HepG2 (cell line): Measurements from ENCODE around the gene HEXD. TPM values are rescaled to one million over a fixed set of nuclear protein-coding genes. Genes with fewer than 3 reads are reported as not detected.

ENCODE experiments used
- BCL6 ChIP-seq: IDR thresholded peaks from 2 replicates; pipeline ENCODE4 v1.6.1; 2016; ENCODE audit warnings: missing genetic modification reagents, missing compliant biosample characterization
- CBX2 ChIP-seq, 2 experiments: fragments of 200-600 bp in 1 of 2; sonication (generic); formaldehyde crosslinking in 1 of 2; IDR thresholded peaks; 2 replicates each; pipeline versions ENCODE4 v1.7.0 to v1.8.1; 2018 to 2022; ENCODE audit warnings: low read depth in 2 of 2, low read length in 1 of 2, mild to moderate bottlenecking in 1 of 2, missing genetic modification reagents in 1 of 2
- ELK4 ChIP-seq: sonication (generic); formaldehyde crosslinking; IDR thresholded peaks from 2 replicates; pipeline ENCODE4 v1.9.0; 2021; ENCODE audit warnings: missing genetic modification reagents, borderline replicate concordance
- HDAC2 ChIP-seq: sonication (generic); formaldehyde crosslinking; IDR thresholded peaks from 2 replicates; pipeline ENCODE4 v1.4.0; 2020; ENCODE audit warnings: missing genetic modification reagents
- HNF4G ChIP-seq, 2 experiments: sonication (generic) in 1 of 2; formaldehyde crosslinking in 1 of 2; IDR thresholded peaks; 2 replicates each; pipeline versions ENCODE4 v1.4.0 to v1.6.1; 2011 to 2020; ENCODE audit warnings: borderline replicate concordance in 2 of 2, low read depth in 2 of 2, mild to moderate bottlenecking in 2 of 2, low read length in 1 of 2, missing genetic modification reagents in 1 of 2, moderate library complexity in 1 of 2
- HNRNPUL1 ChIP-seq: fragments of 200-400 bp; formaldehyde crosslinking; IDR thresholded peaks from 2 replicates; pipeline ENCODE4 v1.6.1; 2017; ENCODE audit warnings: low read depth, mild to moderate bottlenecking, low read length, moderate library complexity
- PCBP2 ChIP-seq: fragments of 200-400 bp; formaldehyde crosslinking; optimal IDR thresholded peaks from 2 replicates; pipeline ENCODE3; 2018; ENCODE audit warnings: low read length, low read depth; ENCODE audit not compliant: poor library complexity, severe bottlenecking
- PPARG ChIP-seq: conservative IDR thresholded peaks from 2 replicates; pipeline ENCODE4 v1.6.1; 2016; ENCODE audit warnings: missing biosample characterization, missing genetic modification reagents
- SSRP1 ChIP-seq: IDR thresholded peaks from 2 replicates; pipeline ENCODE4 v1.6.1; 2016; ENCODE audit warnings: control low read depth
- STAG1 ChIP-seq: sonication (generic); formaldehyde crosslinking; IDR thresholded peaks from 2 replicates; pipeline ENCODE4 v1.4.0; 2020; ENCODE audit warnings: missing genetic modification reagents
- TCF7 ChIP-seq: sonication (generic); IDR thresholded peaks from 2 replicates; pipeline ENCODE4 v1.6.1; 2016; ENCODE audit warnings: antibody characterized with exemption, low read depth
- TSC22D2 ChIP-seq: sonication (generic); formaldehyde crosslinking; IDR thresholded peaks from 2 replicates; pipeline ENCODE4 v1.5.1; 2020; ENCODE audit warnings: missing genetic modification reagents, mild to moderate bottlenecking, borderline replicate concordance
- WIZ ChIP-seq: sonication (generic); formaldehyde crosslinking; IDR thresholded peaks from 2 replicates; pipeline ENCODE4 v1.5.1; 2020; ENCODE audit warnings: mild to moderate bottlenecking, missing genetic modification reagents
- ZFP36L2 ChIP-seq: sonication (generic); formaldehyde crosslinking; IDR thresholded peaks from 2 replicates; pipeline ENCODE4 v1.4.0; 2020; ENCODE audit warnings: missing genetic modification reagents
- ZNF274 ChIP-seq: sonication (generic); formaldehyde crosslinking; IDR thresholded peaks from 2 replicates; pipeline ENCODE4 v1.5.1; 2020; ENCODE audit warnings: mild to moderate bottlenecking, missing genetic modification reagents
- ZNF335 ChIP-seq: sonication (generic); formaldehyde crosslinking; IDR thresholded peaks from 2 replicates; pipeline ENCODE4 v1.4.0; 2020; ENCODE audit warnings: missing genetic modification reagents
- ZNF549 ChIP-seq: sonication (generic); formaldehyde crosslinking; IDR thresholded peaks from 2 replicates; pipeline ENCODE4 v1.5.0; 2020; ENCODE audit warnings: missing genetic modification reagents
- polyA plus RNA-seq, 8 experiments: library from polyadenylated mRNA; depleted of rRNA in 3 of 8; stranded (reverse) in 7 of 8; unstranded in 1 of 8; fragments of >200 nt; fragmentation: Illumina TruSeq in 4 of 8; extraction: Trizol in 4 of 8; gene quantifications; 2 replicates each; pipeline versions ENCODE4 v1.2.1 to v1.2.3, GENCODE V29; 2011 to 2016; ENCODE audit warnings: low read depth in 4 of 8, missing spikeins in 1 of 8, mixed read lengths in 1 of 8; ENCODE audit not compliant: insufficient read depth in 1 of 8
- total RNA-seq, 5 experiments: library from RNA; depleted of rRNA; stranded (reverse); fragments of >200 nt; fragmentation: Illumina TruSeq; extraction: Trizol; gene quantifications; 2 replicates each; pipeline ENCODE4 v1.2.3, GENCODE V29; 2016; ENCODE audit warnings: low read depth in 1 of 5
- TF ChIP-seq, protein P1 (sequence below): sonication (generic); formaldehyde crosslinking; IDR thresholded peaks from 2 replicates; pipeline ENCODE4 v1.9.0; 2022; ENCODE audit warnings: missing genetic modification reagents, mild to moderate bottlenecking, borderline replicate concordance
- TF ChIP-seq, protein P2 (sequence below), 2 experiments: sonication (generic) in 1 of 2; formaldehyde crosslinking in 1 of 2; IDR thresholded peaks; 2 replicates each; pipeline versions ENCODE4 v1.4.0 to v1.6.1; 2018 to 2020; ENCODE audit warnings: missing genetic modification reagents in 2 of 2, borderline replicate concordance in 1 of 2, low read depth in 1 of 2, mild to moderate bottlenecking in 1 of 2, missing biosample characterization in 1 of 2
- TF ChIP-seq, protein P3 (sequence below): sonication (generic); formaldehyde crosslinking; conservative IDR thresholded peaks from 2 replicates; pipeline ENCODE4 v1.4.0; 2020; ENCODE audit warnings: missing genetic modification reagents

Gene HEXD
- total and polyA plus RNA-seq, 2 of the 13 experiments (the other 11 are each of a cell fraction or from before 2014, with no cell fraction given): 22.3 to 41.8 TPM

DNA sequence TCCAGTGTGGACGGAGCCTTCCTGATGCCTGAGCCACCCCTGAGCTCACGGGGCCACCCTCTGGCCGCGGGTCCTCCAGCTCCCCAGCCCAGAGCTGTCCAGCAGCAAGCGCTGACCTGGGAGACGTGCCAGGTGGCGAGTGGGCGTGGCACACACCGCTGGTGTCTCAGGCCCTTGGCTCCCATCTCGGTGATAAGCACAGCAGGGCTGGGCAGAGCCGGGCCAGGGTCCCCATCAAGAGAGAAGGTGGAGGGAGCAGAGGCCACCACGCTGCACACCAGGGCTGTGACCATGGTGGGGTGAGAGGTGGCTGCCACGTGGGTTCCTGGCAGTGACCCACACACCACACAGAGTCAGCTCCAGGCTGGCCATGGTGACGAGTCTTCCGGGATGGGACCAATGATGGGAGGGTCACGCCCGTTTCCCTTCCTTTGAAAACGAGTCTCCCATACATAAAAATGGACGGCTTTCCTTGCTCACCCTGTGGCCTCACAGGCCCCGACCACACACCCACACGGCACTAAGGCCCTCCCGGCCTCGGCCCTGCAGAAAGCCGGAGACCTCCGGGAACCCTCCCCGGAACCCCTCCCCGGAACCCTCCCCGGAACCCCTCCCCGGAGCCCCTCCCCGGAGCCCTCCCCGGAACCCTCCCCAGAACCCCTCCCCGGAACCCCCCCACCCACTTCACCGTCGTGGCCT is 29.8 kb upstream of the HEXD start (continued):
- TF ChIP-seq HNRNPUL1 (no peak), HDAC2 (CRISPR knock-in tag) (peak; percentile 78; the same call in 1 of the 2 replicates), PCBP2 (no peak), ZFP36L2 (CRISPR knock-in tag) (no peak), STAG1 (CRISPR knock-in tag) (peak; percentile 75), TCF7 (no peak), SSRP1 (CRISPR knock-in tag) (no peak), ZNF335 (CRISPR knock-in tag) (peak; percentile 75), PPARG (CRISPR knock-in tag) (no peak), BCL6 (CRISPR knock-in tag) (peak; percentile 56; the same call in 1 of the 2 replicates), ZNF549 (CRISPR knock-in tag) (no peak), ELK4 (CRISPR knock-in tag) (no peak), HNF4G (IDR thresholded peaks at IDR 0.05; ENCODE audit: borderline replicate concordance, low read depth, low read length) (no peak), HNF4G (CRISPR knock-in tag; IDR thresholded peaks at IDR 0.05; ENCODE audit: borderline replicate concordance, low read depth) (no peak), ZNF274 (CRISPR knock-in tag) (peak; percentile 60; the same call in 1 of the 2 replicates), CBX2 (IDR thresholded peaks at IDR 0.05; ENCODE audit: low read depth, low read length) (no peak), CBX2 (CRISPR knock-in tag; IDR thresholded peaks at IDR 0.05; ENCODE audit: low read depth) (no peak), WIZ (CRISPR knock-in tag) (peak; percentile 61), TSC22D2 (CRISPR knock-in tag) (no peak)
- TF ChIP-seq, protein P1, sequence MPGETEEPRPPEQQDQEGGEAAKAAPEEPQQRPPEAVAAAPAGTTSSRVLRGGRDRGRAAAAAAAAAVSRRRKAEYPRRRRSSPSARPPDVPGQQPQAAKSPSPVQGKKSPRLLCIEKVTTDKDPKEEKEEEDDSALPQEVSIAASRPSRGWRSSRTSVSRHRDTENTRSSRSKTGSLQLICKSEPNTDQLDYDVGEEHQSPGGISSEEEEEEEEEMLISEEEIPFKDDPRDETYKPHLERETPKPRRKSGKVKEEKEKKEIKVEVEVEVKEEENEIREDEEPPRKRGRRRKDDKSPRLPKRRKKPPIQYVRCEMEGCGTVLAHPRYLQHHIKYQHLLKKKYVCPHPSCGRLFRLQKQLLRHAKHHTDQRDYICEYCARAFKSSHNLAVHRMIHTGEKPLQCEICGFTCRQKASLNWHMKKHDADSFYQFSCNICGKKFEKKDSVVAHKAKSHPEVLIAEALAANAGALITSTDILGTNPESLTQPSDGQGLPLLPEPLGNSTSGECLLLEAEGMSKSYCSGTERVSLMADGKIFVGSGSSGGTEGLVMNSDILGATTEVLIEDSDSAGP: peak; percentile 80; the same call in 1 of the 2 replicates
- TF ChIP-seq, protein P2, sequence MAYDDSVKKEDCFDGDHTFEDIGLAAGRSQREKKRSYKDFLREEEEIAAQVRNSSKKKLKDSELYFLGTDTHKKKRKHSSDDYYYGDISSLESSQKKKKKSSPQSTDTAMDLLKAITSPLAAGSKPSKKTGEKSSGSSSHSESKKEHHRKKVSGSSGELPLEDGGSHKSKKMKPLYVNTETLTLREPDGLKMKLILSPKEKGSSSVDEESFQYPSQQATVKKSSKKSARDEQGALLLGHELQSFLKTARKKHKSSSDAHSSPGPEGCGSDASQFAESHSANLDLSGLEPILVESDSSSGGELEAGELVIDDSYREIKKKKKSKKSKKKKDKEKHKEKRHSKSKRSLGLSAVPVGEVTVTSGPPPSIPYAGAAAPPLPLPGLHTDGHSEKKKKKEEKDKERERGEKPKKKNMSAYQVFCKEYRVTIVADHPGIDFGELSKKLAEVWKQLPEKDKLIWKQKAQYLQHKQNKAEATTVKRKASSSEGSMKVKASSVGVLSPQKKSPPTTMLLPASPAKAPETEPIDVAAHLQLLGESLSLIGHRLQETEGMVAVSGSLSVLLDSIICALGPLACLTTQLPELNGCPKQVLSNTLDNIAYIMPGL (CRISPR knock-in tag; IDR thresholded peaks at IDR 0.05; ENCODE audit: borderline replicate concordance in 1 of 2, low read depth in 1 of 2): peak in 1 of 2 experiments; percentile 50; a peak in 1 of 4 replicates
- TF ChIP-seq, protein P3, sequence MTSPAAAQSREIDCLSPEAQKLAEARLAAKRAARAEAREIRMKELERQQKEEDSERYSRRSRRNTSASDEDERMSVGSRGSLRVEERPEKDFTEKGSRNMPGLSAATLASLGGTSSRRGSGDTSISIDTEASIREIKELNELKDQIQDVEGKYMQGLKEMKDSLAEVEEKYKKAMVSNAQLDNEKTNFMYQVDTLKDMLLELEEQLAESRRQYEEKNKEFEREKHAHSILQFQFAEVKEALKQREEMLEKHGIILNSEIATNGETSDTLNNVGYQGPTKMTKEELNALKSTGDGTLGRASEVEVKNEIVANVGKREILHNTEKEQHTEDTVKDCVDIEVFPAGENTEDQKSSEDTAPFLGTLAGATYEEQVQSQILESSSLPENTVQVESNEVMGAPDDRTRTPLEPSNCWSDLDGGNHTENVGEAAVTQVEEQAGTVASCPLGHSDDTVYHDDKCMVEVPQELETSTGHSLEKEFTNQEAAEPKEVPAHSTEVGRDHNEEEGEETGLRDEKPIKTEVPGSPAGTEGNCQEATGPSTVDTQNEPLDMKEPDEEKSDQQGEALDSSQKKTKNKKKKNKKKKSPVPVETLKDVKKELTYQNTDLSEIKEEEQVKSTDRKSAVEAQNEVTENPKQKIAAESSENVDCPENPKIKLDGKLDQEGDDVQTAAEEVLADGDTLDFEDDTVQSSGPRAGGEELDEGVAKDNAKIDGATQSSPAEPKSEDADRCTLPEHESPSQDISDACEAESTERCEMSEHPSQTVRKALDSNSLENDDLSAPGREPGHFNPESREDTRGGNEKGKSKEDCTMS: no peak
